NCI-H2196 treated with DMSO at 0.1 percent for 48 hours (cell line): ENCODE measurements around the gene CD4.
A peak's percentile ranks its signal among the peaks of the same experiment; 100 is the strongest.

Experiments
- DNase-seq: peaks from one replicate; lab custom pipeline; 2025; ENCODE audit not compliant: unreplicated experiment; lab: John Stamatoyannopoulos, UW

Gene CD4

DNA sequence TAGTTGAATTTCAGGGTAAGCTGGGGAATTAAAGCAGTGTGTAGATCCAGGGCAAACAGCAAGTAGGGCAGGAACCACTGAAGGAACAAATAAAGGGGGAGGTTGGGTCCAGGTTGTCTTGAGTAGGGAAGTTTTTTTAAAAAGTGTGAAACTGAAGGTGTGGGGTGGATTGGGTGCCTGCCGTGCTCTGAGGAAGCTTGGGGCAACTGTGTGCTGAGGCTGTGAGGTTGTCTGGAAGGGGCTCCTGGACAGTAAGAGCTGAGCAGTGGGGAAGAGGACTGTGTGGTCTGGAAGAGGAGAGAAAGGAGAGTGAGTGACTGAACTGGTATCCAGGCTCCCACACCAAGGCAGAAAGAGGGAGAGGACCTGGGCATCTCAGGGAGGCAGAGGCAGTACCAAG lies 21.4 kb downstream of the CD4 start:
- DNase-seq, result no peak

DNA sequence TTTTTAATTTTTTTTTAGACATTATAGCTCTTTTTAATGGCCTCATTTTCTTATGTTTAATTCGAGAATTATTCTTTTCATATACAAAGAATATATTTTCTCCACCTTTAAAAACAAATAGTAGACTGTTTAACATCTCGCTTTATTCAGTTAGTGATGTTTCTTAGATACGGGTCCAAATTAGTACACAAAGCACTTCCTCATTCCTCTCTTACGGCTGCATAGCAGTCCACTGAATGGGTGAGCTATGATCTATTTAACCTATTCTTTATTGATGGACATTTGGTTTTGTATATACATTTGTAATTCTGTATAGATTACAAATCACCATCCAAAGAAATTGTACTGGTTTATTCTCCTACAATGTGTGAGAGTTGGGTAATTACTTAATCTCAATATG lies 24.0 kb downstream of the CD4 start:
- no peak for DNase-seq

DNA sequence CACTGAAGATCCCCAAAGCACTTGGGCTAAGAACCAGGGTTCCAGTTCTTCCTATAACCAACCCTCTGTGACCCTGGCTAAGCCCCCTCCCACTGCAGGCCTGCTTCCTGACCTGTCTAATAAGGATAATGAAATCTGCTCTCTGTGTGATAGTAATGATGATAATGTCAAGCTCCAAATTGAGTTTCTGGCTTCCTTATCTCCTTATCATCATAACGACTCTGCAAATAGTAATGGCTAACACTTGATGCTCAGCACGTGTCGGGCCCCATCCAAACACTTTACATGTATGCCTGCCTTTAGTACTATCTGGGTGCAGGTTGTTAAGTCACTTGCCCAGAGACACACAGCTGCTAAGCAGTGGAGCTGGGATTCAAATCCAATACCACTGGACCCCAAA lies 27.3 kb downstream of the CD4 start:
- DNase-seq, result no peak

DNA sequence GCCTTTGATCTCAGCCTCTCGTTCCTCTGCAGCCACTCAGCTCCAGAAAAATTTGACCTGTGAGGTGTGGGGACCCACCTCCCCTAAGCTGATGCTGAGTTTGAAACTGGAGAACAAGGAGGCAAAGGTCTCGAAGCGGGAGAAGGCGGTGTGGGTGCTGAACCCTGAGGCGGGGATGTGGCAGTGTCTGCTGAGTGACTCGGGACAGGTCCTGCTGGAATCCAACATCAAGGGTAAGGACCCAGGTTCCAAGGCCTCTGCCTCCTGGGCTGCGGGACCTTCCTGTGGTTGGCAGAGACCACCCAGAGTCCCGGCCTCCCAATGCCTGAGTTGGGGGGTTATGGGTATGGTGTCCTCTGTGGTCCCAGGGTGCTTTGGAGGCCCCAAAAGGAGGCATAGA lies 27.8 kb downstream of the CD4 start:
- DNase-seq, result no peak

DNA sequence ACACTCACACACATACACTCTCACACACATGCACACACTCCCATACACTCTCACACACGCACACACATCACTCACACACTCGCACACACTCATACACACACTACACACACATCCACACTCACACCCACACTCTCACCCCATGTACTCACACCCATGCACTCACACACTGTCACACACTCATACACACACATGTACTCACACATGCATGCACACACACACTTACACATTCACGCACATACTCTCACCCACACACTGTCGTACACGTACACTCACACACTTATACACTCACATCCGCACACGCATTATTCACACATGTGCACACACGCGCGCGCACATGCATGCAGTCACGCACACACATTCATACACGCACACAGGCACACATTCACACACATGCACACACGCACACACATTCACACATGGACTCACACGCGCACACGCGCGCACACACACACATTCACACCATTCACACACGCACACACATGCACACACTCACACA lies 28.4 kb downstream of the CD4 start:
- DNase-seq, result no peak

DNA sequence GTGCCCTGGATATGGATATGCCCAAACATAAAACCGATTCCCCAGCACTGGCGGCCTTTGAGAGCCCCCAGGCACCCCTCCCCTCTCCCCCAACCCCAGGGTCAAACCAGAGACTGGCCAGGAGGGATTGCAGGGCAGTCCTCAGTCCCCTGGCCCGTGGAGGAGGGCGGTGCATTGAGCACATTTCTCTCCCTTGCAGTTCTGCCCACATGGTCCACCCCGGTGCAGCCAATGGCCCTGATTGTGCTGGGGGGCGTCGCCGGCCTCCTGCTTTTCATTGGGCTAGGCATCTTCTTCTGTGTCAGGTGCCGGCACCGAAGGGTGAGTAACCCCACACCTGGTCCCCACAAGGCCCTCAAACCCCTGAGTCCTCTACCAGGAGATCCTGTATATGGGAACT lies 28.9 kb downstream of the CD4 start:
- no peak for DNase-seq

DNA sequence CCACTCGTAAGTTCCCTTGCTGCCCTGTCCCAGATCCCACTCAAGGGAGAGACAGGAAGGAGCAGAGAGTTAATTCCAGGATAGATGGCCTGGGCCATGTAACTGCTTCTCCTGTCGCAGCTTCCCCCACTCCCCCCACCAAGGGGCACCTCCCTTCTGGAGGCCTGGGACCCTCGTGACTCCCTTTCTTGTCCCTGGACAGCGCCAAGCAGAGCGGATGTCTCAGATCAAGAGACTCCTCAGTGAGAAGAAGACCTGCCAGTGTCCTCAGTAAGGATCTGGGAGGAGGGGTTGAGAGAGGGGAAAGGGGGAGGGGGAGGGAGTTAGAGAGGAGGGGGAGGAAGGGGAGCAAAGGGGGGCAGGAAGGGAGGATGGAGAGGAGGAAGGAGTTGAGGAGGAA lies 29.3 kb downstream of the CD4 start:
- DNase-seq, result no peak

DNA sequence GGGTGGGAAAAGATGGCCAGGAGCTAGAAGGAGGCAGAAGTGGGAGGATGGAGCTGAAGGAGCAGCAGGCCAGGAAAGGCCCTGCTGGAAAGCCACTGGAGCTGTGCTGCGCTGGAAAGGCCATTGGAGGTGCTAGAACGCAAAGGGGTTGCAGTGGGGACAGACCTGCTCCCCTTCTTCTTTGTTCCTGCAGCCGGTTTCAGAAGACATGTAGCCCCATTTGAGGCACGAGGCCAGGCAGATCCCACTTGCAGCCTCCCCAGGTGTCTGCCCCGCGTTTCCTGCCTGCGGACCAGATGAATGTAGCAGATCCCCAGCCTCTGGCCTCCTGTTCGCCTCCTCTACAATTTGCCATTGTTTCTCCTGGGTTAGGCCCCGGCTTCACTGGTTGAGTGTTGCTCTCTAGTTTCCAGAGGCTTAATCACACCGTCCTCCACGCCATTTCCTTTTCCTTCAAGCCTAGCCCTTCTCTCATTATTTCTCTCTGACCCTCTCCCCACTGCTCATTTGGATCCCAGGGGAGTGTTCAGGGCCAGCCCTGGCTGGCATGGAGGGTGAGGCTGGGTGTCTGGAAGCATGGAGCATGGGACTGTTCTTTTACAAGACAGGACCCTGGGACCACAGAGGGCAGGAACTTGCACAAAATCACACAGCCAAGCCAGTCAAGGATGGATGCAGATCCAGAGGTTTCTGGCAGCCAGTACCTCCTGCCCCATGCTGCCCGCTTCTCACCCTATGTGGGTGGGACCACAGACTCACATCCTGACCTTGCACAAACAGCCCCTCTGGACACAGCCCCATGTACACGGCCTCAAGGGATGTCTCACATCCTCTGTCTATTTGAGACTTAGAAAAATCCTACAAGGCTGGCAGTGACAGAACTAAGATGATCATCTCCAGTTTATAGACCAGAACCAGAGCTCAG lies 30.0 kb downstream of the CD4 start:
- DNase-seq, result no peak

DNA sequence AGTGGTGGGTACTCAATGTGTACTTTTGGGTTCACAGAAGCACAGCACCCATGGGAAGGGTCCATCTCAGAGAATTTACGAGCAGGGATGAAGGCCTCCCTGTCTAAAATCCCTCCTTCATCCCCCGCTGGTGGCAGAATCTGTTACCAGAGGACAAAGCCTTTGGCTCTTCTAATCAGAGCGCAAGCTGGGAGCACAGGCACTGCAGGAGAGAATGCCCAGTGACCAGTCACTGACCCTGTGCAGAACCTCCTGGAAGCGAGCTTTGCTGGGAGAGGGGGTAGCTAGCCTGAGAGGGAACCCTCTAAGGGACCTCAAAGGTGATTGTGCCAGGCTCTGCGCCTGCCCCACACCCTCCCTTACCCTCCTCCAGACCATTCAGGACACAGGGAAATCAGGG lies 30.8 kb downstream of the CD4 start:
- DNase-seq, result no peak

DNA sequence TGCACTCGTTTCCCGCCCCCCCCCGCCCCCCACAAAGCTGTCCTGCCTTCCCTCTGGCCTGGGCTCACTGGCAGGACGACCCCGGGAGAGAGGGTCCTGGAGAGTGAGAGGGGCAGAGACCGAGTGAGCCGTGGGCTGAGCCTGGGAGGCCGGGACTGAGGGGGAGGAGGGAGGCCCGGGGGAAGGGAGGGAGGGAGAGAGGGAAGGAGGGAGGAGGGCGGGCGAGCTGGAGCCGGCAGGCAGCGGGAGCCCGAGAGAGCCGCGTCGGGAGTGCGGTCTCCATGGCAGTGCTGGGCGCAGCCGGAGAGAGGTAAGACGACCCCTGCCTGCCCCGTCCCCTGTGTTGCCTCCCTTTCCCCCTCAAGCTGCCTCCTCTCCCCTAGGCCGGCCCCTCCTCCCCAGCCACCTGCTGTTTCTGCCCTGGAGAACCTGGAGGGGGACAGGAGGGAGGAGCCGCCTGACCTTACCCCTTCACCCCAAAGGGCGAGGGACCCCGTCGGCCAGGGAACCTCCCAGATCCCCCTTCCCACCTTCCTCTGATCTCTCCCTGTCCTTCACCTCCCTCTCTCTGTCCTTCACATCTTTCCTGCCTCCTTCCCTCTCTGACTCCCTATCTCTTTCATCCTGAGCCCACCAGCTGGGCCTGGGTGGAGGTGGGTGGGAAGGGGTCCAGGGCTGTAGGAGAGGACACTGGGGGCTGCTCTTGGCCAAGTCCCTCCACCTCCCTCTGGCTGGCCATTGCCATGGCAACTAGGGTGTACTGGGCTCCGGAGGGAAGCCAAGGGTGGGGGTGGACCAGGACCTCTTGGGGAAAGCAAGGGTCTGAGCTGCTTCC lies 32.5 kb downstream of the CD4 start, which contains the start of gene GPR162:
TSS of gene GPR162 (plus strand) at position 231 of the 835 bp plus-strand sequence. CDS start 2,078 bp downstream, outside the sequence.
- DNase-seq, result peak; percentile 31

DNA sequence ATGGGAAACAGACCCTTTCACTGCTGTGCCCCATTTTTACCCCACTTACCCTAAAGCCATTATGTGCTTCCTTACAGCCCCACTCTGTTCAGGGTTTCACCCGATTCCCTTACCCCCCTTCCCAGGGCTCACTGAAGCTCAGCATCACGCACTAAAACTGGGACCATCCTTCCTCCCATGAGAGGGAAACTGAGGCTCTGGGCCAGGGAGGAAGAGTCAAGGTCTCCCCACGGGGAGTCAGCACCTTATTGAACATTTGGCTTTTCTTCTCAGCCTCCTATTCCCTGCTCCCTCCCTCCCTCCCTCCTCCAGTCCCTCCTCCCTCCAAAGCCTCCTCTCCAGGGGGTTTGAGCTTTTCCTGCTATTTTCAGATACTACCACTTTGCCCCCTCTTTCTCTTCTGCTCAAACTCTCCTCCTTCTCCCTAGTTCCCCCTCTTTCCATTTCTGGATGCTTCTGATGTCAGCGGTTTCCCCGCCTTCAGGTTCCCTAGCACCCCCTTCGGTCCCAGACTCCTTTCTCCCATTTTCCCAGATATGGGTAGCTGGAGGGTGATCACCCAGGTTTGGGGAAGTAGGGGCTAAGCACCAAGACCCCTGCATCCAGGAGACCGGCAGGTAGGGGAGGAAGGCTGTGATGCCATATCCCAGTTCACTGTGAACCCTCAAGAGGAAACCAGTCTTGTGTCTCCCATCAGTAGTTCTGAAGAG lies 33.3 kb downstream of the CD4 start:
- no peak for DNase-seq

DNA sequence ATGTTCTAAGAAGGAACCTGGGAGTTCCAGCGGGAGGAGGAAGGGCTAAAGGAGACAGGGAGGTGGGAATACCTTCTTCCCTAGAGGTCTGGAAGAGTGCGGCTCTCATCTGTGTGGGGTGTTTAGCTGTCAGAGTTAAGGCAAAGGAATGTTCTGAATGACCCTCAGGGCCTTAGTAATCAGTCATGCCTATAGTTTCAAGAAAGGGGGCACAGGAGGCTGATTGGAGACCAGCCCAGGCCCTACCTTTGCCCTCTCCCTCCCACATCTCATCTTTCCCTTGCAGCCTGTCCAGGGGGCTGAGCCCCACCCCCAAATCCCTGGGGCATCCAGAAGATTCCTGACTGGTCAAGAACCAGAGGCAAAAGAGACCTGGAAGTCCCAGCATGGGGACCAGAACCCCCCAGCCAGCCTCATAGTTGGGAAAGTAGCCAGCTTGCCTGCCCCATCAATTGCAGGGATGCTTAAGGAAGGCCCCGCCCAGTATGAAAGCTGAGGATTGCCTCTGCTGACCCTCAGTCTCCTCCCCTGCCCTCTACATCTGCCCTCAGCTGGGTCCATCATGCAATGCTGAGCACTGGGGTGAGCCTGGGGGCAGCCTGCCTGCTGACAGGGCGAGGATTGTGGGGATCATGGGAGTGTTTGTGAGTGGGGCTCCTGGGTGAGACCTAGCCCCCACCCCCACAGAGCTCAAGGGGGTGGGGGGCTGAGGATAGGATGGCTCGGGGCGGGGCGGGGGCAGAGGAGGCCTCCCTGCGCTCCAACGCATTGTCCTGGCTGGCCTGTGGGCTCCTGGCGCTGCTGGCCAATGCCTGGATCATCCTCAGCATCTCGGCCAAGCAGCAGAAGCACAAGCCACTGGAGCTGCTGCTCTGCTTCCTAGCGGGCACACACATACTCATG lies 34.1 kb downstream of the CD4 start:
- no peak for DNase-seq

DNA sequence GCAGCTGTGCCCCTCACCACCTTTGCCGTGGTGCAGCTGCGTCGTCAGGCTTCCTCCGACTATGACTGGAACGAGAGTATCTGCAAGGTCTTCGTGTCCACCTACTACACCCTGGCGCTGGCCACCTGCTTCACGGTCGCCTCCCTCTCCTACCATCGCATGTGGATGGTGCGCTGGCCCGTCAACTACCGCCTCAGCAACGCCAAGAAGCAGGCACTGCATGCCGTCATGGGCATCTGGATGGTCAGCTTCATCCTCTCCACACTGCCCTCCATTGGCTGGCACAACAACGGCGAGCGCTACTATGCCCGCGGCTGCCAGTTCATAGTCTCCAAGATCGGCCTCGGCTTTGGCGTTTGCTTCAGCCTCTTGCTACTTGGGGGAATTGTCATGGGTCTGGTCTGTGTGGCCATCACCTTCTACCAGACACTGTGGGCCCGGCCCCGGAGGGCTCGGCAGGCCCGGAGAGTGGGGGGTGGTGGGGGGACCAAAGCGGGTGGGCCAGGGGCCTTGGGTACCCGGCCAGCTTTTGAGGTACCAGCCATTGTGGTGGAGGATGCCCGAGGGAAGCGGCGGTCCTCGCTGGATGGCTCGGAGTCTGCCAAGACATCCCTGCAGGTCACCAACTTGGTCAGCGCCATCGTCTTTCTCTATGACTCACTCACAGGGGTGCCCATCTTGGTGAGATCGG lies 34.9 kb downstream of the CD4 start:
- no peak for DNase-seq

DNA sequence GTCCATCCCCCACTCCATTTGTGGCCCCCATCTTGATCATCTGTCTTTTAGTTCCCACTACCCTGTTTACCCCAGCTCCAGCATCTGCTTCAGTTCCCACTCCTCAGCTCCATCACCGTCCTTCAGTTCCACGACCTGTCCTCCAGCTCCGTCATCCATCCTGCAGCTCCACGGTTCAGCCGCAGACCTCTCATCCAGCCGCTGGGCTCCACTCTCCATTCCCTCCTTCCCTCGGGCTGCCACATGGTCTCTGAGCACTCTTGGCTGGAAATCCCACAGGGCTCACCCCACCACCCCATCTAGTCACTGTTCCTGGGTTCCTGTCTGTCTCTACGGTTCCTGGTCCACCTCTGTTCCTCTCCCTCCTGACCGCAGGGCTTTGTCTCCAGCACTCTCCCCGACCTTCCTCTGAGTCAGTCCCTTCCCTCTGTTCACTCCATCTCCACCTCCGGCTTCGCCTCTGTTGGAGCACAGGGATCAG lies 35.6 kb downstream of the CD4 start:
- no peak for DNase-seq

DNA sequence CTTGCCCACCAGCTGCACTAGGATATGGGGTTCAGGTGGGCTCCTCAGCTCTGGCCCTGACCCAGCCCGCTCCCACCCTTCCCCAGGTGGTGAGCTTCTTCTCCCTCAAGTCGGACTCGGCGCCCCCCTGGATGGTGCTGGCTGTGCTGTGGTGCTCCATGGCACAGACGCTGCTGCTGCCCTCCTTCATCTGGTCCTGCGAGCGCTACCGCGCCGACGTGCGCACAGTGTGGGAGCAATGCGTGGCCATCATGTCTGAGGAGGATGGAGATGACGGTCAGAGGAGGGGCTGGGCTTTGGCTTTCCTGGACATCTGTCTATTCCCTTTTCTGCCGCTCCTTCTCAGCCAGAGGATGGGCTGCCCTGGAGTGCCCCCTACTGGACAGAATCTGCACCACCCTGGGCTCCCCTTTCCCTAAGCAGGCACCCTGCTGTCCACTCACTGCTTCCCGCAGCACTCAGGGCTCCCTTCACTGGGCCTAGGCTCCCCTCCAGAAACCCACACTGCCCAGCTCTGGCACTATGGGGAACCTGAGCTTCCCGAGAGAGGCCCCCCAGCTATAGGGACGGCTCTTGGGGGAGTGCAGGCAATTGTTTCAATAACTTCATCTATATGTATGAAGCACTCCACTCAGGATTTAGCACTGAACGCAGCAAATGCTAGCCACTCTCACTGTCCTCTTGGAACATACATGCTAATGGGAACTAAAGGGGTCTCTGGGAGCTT lies 36.2 kb downstream of the CD4 start:
- peak; percentile 35 for DNase-seq

DNA sequence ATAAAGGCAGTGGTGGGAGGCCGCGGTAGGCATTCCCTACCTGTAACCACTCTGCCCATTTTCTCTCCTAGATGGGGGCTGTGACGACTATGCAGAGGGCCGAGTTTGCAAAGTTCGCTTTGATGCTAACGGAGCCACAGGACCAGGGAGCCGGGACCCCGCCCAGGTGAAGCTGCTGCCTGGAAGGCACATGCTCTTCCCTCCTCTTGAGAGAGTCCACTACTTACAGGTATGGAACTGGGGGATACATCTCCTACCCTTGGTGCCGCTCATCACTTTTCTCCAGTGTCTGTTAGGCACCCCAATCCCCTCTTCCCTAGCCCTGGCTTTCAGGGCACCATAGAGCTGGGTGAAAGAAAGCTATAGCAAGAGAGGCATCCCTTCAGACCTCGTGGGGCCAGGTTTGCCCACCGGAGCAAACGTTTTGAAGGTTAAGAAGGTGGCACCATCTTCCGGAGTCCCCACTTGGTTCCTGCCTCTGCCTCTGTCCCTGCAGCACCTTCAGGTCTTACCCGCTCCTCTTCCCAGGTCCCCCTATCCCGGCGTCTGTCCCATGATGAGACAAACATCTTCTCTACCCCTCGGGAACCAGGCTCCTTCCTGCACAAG lies 36.9 kb downstream of the CD4 start:
- no peak for DNase-seq

DNA sequence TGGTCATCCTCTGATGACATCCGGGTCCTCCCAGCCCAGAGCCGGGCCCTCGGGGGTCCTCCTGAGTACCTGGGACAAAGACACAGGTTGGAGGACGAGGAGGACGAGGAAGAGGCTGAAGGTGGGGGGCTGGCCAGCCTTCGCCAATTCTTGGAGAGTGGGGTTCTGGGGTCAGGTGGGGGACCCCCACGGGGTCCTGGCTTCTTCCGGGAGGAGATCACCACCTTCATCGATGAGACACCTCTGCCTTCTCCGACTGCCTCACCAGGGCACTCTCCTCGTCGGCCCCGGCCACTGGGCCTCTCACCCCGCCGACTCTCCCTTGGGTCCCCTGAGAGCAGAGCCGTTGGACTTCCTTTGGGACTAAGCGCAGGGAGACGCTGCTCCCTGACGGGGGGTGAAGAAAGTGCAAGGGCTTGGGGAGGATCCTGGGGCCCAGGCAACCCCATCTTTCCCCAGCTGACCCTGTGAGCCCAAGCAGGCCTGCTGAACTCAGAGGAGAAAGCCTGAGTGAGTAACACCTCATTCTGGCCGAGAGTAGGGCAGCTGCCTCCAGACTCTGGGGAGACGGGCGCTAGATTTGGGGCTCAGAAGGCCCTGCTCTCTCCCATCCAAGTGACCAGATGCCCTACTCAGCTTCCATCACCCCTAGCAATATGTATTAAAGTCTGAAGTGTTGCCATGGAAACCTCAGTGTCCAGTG lies 37.6 kb downstream of the CD4 start:
- no peak for DNase-seq

DNA sequence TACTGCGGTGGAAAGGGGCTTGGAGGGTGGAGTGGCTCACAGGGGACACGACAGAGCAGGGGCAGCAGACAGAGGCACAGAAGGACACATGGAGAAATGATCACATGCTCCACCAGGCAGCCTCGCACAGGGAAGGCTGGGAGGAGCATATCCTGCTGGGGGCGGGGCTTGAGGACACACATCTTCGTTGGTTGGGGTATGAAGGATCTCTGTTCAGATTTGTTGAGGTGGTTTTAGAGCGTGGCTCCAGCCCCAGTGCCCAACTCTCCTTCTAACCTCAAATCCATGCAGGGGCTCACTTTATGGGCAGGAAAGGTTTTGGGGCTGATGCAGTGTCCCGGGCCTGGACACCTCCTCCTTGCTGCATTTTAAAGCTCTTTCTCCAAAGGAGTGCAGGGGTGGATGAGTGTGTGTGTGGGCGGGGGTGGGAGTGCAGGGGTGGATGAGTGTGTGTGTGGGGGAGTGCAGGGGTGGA lies 38.1 kb downstream of the CD4 start:
- peak; percentile 25 for DNase-seq
